Kidney (tissue), 14 donors: Measurements from ENCODE around the gene AKT3. TPM values are rescaled to one million over a fixed set of nuclear protein-coding genes. Genes with fewer than 3 reads are reported as not detected.

Source experiments
- DNase-seq, 5 donors: peaks; one replicate each; pipeline ENCODE4 v3.0.0-alpha.2; 2013 to 2020
- FAIRE-seq: peaks from 2 replicates; lab custom pipeline; 2012; peaks lifted over from hg19 to GRCh38; lab: Jason Lieb, UNC
- H3K27ac ChIP-seq, 2 donors: one replicate each; pipeline ENCODE4 v1.7.0; 2013; ENCODE audit warnings: low read depth in 2 of 2, low read length in 2 of 2, inconsistent platforms in 1 of 2
- H3K27me3 ChIP-seq: one replicate; pipeline ENCODE4 v1.7.1; 2013; ENCODE audit warnings: low read length, inconsistent platforms; ENCODE audit not compliant: control insufficient read depth, insufficient read depth
- H3K36me3 ChIP-seq, 3 donors: one replicate each; pipeline versions ENCODE4 v1.7.0 to v1.7.1; 2013; ENCODE audit warnings: low read length in 3 of 3, control low read depth in 1 of 3, inconsistent platforms in 1 of 3; ENCODE audit not compliant: insufficient read depth in 3 of 3, control insufficient read depth in 2 of 3
- H3K4me1 ChIP-seq, 3 donors: one replicate each; pipeline versions ENCODE4 v1.7.0 to v1.7.1; 2013; ENCODE audit warnings: low read length in 3 of 3, inconsistent platforms in 1 of 3, low read depth in 1 of 3; ENCODE audit not compliant: control insufficient read depth in 2 of 3, insufficient read depth in 2 of 3
- H3K4me3 ChIP-seq, 3 donors: one replicate each; pipeline versions ENCODE4 v1.7.0 to v1.8.1; 2013; ENCODE audit warnings: low read length in 3 of 3, control low read depth in 1 of 3, inconsistent platforms in 1 of 3
- H3K9ac ChIP-seq, 3 donors: one replicate each; pipeline versions ENCODE4 v1.7.0 to v1.7.1; 2013; ENCODE audit warnings: low read length in 3 of 3, control low read depth in 1 of 3, inconsistent platforms in 1 of 3
- H3K9me3 ChIP-seq, 3 donors: one replicate each; pipeline versions ENCODE4 v1.7.0 to v1.7.1; 2013; ENCODE audit warnings: low read length in 3 of 3, control low read depth in 1 of 3, inconsistent platforms in 1 of 3; ENCODE audit not compliant: control insufficient read depth in 2 of 3, insufficient read depth in 1 of 3
- CTCF ChIP-seq: IDR thresholded peaks from 3 replicates; pipeline ENCODE4 v1.5.1; 2012; ENCODE audit warnings: mild to moderate bottlenecking, moderate library complexity, borderline replicate concordance; ENCODE audit not compliant: insufficient read depth; ENCODE audit errors: extremely low read depth
- intact Hi-C: fragments of 100-400 bp; cut with DNase I; formaldehyde crosslinking; loops from one replicate; pipeline ENCODE4 v1.11.1; 2022
- polyA plus RNA-seq: library from polyadenylated mRNA; stranded (reverse); fragments of 350-450 nt; fragmentation: Illumina TruSeq; extraction: RNeasy Lipid Tissue Mini Kit (QIAGEN cat#74804); gene quantifications from one replicate; pipeline ENCODE4 v1.2.3, GENCODE V29; 2014; ENCODE audit warnings: low read depth, low replicate concordance; ENCODE audit not compliant: insufficient read depth
- total RNA-seq: library from RNA; stranded (reverse); fragmentation: NEBNext Ultra II Directional; extraction: Animal tissue kit (Norgen Biotek cat#: 25700); gene quantifications from one replicate; pipeline ENCODE4 v1.2.1, GENCODE V29; 2021
- donor health status: control.
- donor health status: control.
- donor health status: control.
- donor health status: control.
- donor health status: control.
- donor health status: DM: yes; HTN: yes; CAD: no.
- donor health status: Normal renal cell carcinoma (clear cell type).

AKT3 gene
- total and polyA plus RNA-seq, 2 donors from 2014 or later = 9.5 to 81.6 TPM

DNA sequence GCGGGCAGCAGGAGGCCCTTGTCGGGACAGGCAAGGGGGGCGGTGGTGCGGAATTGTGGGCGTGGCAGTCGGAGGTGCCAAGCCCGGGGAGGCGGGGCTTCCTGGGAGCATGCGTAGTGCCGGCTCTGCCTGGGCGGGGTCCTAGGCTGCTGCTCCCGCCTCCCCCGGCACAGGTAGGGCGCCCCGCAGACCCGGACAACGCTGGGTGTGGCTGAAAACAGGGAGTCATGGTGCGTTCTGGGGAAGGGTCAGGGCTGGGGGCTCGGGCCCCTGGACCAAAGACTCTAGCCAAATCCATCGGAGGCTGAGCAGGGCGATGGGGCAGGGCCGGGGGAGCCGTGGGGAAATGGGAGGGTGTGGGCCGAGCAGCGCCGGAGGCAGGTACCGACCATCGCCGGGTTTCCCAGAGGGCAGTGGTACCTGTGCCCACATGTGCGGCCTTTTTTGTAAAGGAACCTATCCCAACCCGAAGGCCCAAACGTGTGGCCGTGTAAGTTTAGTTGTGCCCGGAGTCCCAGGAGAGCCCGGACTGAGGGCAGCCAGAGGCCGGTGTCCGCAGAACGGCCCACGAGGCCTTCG is 362.3 kb downstream of the AKT3 start:
- Histone ChIP-seq H3K9ac (no peak overlapping the region), H3K36me3 (no peaks in the 10 kb centered on the region), H3K9me3 (no peaks in the 10 kb centered on the region), H3K27ac (no peak overlapping the region), H3K27me3 (no peaks in the 10 kb centered on the region), H3K4me1 (no peaks in the 10 kb centered on the region), H3K4me3 (no peak overlapping the region)
- intact Hi-C loops = no loop called here
- no peak for FAIRE-seq
- peak in 1 of 5 donors; percentile 34 for DNase-seq
- no peak for TF ChIP-seq CTCF

DNA sequence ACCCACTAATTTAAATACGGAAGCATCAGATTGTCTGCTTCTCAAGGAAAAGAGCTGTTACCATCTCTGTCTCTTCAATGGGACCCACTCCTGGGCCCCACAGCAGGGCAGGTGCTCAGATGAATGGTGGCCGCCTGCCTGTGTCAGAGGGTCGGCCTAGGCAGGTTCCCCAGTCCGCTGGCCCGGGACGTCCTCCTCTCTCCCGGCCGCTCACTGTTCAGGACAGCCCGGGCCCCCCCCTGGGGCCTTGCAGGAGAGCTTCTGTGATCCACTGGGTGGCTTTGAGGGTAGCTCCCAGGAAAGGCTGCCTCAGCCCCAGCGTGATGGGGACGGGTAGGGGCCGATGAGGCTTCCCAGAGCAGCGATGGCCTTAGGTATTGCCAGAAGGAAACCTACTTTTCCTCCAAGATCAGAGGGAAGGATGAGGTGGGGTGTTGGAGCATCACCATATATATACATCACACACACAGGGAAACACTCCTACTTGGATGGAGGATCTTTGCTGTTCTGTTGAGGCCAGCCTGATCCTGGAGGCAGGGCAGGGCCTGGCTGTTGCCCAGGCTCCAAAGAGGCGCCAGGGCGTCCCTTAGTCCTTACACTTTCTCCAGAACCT is 362.9 kb downstream of the AKT3 start:
- DNase-seq (no peak), FAIRE-seq (no peak)
- Histone ChIP-seq H3K4me1 (peaks cover 0 to 3% (median 0%) of the 10 kb centered on the region in 3 donors), H3K27ac (no peak overlapping the region), H3K4me3 (no peak overlapping the region), H3K27me3 (no peaks in the 10 kb centered on the region), H3K9ac (no peak overlapping the region), H3K36me3 (no peaks in the 10 kb centered on the region), H3K9me3 (no peaks in the 10 kb centered on the region)
- TF ChIP-seq CTCF = no peak
- intact Hi-C loops = no loop called here

DNA sequence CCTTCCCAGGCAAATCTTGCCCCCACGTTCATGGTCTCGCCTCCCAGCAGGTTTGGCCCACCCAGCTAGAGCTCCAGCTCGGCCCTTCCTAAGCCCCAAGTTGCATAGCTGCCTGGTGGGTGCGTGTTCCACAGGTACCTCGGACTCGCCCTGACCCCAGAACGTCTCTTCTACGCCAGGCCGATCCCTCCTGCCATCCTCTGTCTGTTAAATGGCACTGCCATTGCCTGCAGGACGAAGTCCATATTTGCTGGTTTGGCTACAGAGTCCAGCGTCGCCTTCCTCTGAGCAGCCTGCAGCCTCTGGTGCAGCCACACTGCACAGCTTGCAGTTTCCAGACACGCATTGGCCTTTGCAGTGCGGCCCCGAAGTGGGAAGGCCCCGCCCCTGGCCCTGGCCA is 366.1 kb downstream of the AKT3 start:
- H3K4me3 ChIP-seq = no peak overlapping the region
- H3K36me3 ChIP-seq = no peaks in the 10 kb centered on the region
- no peak for TF ChIP-seq CTCF
- H3K27me3 ChIP-seq = no peaks in the 10 kb centered on the region
- DNase-seq (no peak), FAIRE-seq (no peak)
- H3K27ac ChIP-seq = no peak overlapping the region
- H3K4me1 ChIP-seq = peaks cover 0 to 3% (median 0%) of the 10 kb centered on the region in 3 donors
- H3K9me3 ChIP-seq = no peaks in the 10 kb centered on the region
- H3K9ac ChIP-seq = no peak overlapping the region
- intact Hi-C loops = no loop called here
